ENCODE data around the gene QPRT. TPM values are rescaled to one million over a fixed set of nuclear protein-coding genes. Genes with fewer than 3 reads are reported as not detected.

Gene QPRT
- 102 and 106 TPM in 2 replicates for total RNA-seq (2021; fragmentation: NEBNext Ultra II Directional; extraction: Animal tissue kit (Norgen Biotek cat#: 25700))
- 89.0 and 119 TPM in 2 replicates for polyA plus RNA-seq (2011; rRNA removed)
- 91.7 TPM for polyA plus RNA-seq (2011; cell fraction: cytosol; rRNA removed)
- polyA plus RNA-seq (2011; cell fraction: nucleus; rRNA removed), result 116 TPM
- 90.0 to 121 TPM (median 112 TPM) in 4 replicates for polyA plus RNA-seq (2012, experiment 1 of 2)
- polyA plus RNA-seq (2012, experiment 2 of 2), result 101 TPM
- 129 TPM for polyA plus RNA-seq (2013, experiment 1 of 2)
- polyA plus RNA-seq (2013, experiment 2 of 2), result 122 TPM
- 70.3 and 84.6 TPM in 2 replicates for polyA minus RNA-seq (2011; rRNA and poly(A)+ RNA removed)
- 86.7 TPM for polyA minus RNA-seq (2011; cell fraction: cytosol; rRNA and poly(A)+ RNA removed)
- 53.3 TPM for polyA minus RNA-seq (2011; cell fraction: nucleus; rRNA and poly(A)+ RNA removed)
- long read RNA-seq, experiment 1, transcript QPRT-202 (4 exons, 2,343 nt), result minor isoform, 8 of 126 reads
- long read RNA-seq, experiment 1, transcript QPRT-204 (1 exons, 2,199 nt), result major isoform, 52 of 126 reads
- long read RNA-seq, experiment 1, partial matches to known transcripts, result 41 of 126 reads
- long read RNA-seq, experiment 1, other reads (novel, unspliced or antisense), result 24 of 126 reads
- long read RNA-seq, experiment 2, partial matches to known transcripts, result 20 of 28 reads
- long read RNA-seq, experiment 2, other reads (novel, unspliced or antisense), result 7 of 28 reads

DNA sequence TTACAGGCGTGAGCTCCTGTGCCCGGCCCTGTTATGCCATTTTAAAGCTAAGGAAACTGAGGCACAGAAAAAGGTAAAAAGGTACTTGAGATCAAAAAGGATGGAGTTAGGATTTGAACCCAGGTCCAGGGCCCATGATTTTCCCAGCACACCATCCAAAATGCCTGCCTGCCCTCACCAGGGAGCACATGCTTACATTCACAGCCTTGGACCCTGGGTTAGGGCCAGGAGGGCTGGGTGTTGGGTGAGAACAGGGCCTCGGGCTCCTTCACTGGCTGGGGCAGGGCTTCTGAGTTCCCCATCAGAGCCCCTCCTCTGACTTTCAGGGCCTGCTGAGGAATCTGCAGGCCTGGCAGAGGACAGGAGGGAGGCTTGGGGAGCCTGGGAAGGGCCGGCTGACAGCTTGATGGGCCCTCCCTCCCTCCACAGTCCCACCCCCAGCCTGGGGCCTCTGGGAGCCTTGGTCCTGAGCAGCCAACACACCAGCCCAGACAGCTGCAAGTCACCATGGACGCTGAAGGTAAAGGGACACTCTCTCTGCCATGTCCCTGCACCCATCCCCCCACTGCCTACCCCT lies at the start of gene QPRT:
TSS of gene QPRT (plus strand) at position 490 of the 577 bp plus-strand sequence. CDS start at position 508, 18 bp downstream.
- Histone ChIP-seq H3K36me3 (ENCODE audit: control insufficient read depth in 2 of 4, insufficient read depth in 4 of 4, low read length in 3 of 4) (peaks cover 0 to 16% (median 0%) of the 10 kb centered on the region in 4 experiments; a peak in 1 of 8 replicates), H3K23ac (ENCODE audit: insufficient read length) (no peak within 1 kb of the TSS), H3K23me2 (ENCODE audit: low read depth, low read length) (peaks cover 6% of the 10 kb centered on the region; the same call in 1 of the 2 replicates), H2BK5ac (ENCODE audit: low read depth, low read length) (peak within 1 kb of the TSS; percentile 99), H3K56ac (replicated peaks; ENCODE audit: insufficient read length, low read depth, low read length) (peak within 1 kb of the TSS; percentile 46), H3K18ac (ENCODE audit: extremely low read depth, low read length) (peak within 1 kb of the TSS; percentile 98), H3K27me3 (replicated peaks in 1 of 4; ENCODE audit: control insufficient read depth in 3 of 4, extremely low read depth in 1 of 4, insufficient read depth in 3 of 4, low read length in 3 of 4) (no peaks in the 10 kb centered on the region), H4K20me1 (replicated peaks in 1 of 2; ENCODE audit: control insufficient read depth in 1 of 2, insufficient read depth in 2 of 2, low read length in 2 of 2) (no peaks in the 10 kb centered on the region), H4K91ac (replicated peaks; ENCODE audit: insufficient read length, low read length) (peak within 1 kb of the TSS; percentile 99), H2BK12ac (ENCODE audit: low read depth, low read length) (peak within 1 kb of the TSS; percentile 92), H3K27ac (ENCODE audit: low read depth, low read length) (peak within 1 kb of the TSS; percentile 91), H2AFZ (ENCODE audit: low read length) (no peak within 1 kb of the TSS), H3K79me2 (ENCODE audit: control insufficient read depth in 1 of 2, insufficient read depth in 2 of 2, low read length in 2 of 2) (peaks cover 0 to 38% of the 10 kb centered on the region in 2 experiments; a peak in 3 of 4 replicates), H3K79me1 (ENCODE audit: low read depth, low read length) (no peaks in the 10 kb centered on the region), H3K4me1 (replicated peaks in 1 of 4; ENCODE audit: control insufficient read depth in 3 of 4, insufficient read depth in 4 of 4, low read length in 3 of 4) (peaks cover 2 to 14% (median 9%) of the 10 kb centered on the region in 4 experiments), H3K4me3 (ENCODE audit: extremely low read depth in 1 of 4, insufficient read depth in 2 of 4, low read depth in 3 of 4, low read length in 4 of 4) (peak within 1 kb of the TSS; percentile 38 to 68 (median 58)), H3K4ac (replicated peaks; ENCODE audit: insufficient read length, low read depth, low read length) (peak within 1 kb of the TSS; percentile 97), H3K14ac (ENCODE audit: insufficient read length) (no peak within 1 kb of the TSS), H4K5ac (ENCODE audit: insufficient read length, low read depth, low read length) (peak within 1 kb of the TSS; percentile 86), H2BK20ac (ENCODE audit: low read length) (peak within 1 kb of the TSS; percentile 90), H3K4me2 (ENCODE audit: insufficient read depth in 1 of 2, low read depth in 2 of 2, low read length in 2 of 2) (peak within 1 kb of the TSS; percentile 59 to 71), H3K9ac (replicated peaks in 1 of 4; ENCODE audit: extremely low read depth in 1 of 4, low read depth in 3 of 4, low read length in 3 of 4) (peak within 1 kb of the TSS; percentile 72 to 89 (median 78)), H2AK5ac (ENCODE audit: low read depth, low read length) (peak within 1 kb of the TSS; percentile 61; the same call in 1 of the 2 replicates), H2BK15ac (ENCODE audit: low read length) (peak within 1 kb of the TSS; percentile 98), H4K8ac (ENCODE audit: extremely low read depth, insufficient read depth, low read length) (peak within 1 kb of the TSS; percentile 93; the same call in 1 of the 2 replicates), H3K9me3 (ENCODE audit: insufficient read depth in 2 of 2, low read depth in 1 of 2, low read length in 1 of 2) (no peaks in the 10 kb centered on the region), H2BK120ac (replicated peaks; ENCODE audit: low read depth, low read length) (peak within 1 kb of the TSS; percentile 94)
- ChIA-PET CTCF (ENCODE audit: partially characterized antibody) (interaction anchor here (1.0 to 5.0 kb wide), 4 partner anchors 13 to 37 kb away, joined by 3 to 33 read pairs (median 6); no protein-coding TSS in a partner anchor), POLR2A (ENCODE audit: partially characterized antibody) (interaction anchor here (0.8 to 10.5 kb wide), 28 partner anchors 9 to 354 kb away, joined by 3 to 130 read pairs (median 6); partner anchors contain the start of genes KCTD13 and SPN)
- FAIRE-seq, result no peak
- peak; percentile 81 to 84 for DNase-seq (ENCODE audit: low read depth in 1 of 2, low spot score in 2 of 2)
- WGBS, 2 experiments (ENCODE audit: extremely low coverage in 1 of 2, insufficient coverage in 1 of 2, insufficient read length in 1 of 2, insufficient replicate concordance in 2 of 2, low coverage in 1 of 2, low lambda C conversion rate in 2 of 2, missing lambda C conversion rate in 1 of 2), result 33% methylated on average over 5 of the region's 5 CpGs; no CpG with 5 or more reads in 1 of the 2 experiments
- no peak for TF ChIP-seq SIRT6 (IDR thresholded peaks at IDR 0.05; ENCODE audit: low read length)
- TF ChIP-seq KDM1A (IDR thresholded peaks at IDR 0.05; ENCODE audit: borderline replicate concordance, low read length), result no peak; the same call in 1 of the 2 replicates
- no peak for TF ChIP-seq BCL11A (IDR thresholded peaks at IDR 0.05; ENCODE audit: low read depth in 2 of 2, low read length in 2 of 2)
- TF ChIP-seq POLR2A (IDR thresholded peaks at IDR 0.05; ENCODE audit: control extremely low read depth in 1 of 2, low read depth in 2 of 2, low read length in 2 of 2), result peak; percentile 64 to 66; a peak in 2 of 3 replicates
- 0 out of 4 replicates have a peak, but pooled peaks of 1 of the 2 experiments have one; percentile 83 for TF ChIP-seq SIN3A (conservative IDR thresholded peaks at IDR 0.05 in 1 of 2, IDR thresholded peaks at IDR 0.05 in 1 of 2; ENCODE audit: low read depth in 1 of 2, low read length in 2 of 2)
- TF ChIP-seq POLR2AphosphoS5 (IDR thresholded peaks at IDR 0.05; ENCODE audit: low read depth, low read length), result peak; percentile 84
- no peak for TF ChIP-seq KDM4A (IDR thresholded peaks at IDR 0.05; ENCODE audit: low read depth, low read length, severe bottlenecking)
- peak in 1 of 2 experiments; percentile 57; a peak in 1 of 3 replicates for TF ChIP-seq EP300 (IDR thresholded peaks at IDR 0.05; ENCODE audit: borderline replicate concordance in 1 of 2, low read depth in 2 of 2, low read length in 2 of 2)
- no peak for TF ChIP-seq ASH2L (IDR thresholded peaks at IDR 0.05; ENCODE audit: low read length)
